Activated T-helper 1 cell treated with anti-CD3 and anti-CD28 coated beads, Interleukin-2, amount 50 U/mL, for 16 hours (primary cell): ENCODE data around the gene CETP.
"Not testable (repeated sequence)": the region's sequence is repeated elsewhere in the genome, so short reads cannot be mapped to it uniquely, and the experiment has no call there.

ENCODE experiments used
- DNase-seq, 2 donors: peaks; one replicate each; pipeline ENCODE4 v3.0.0-alpha.2; 2020; ENCODE audit warnings: low read depth in 1 of 2, low spot score in 1 of 2

The CETP gene

GRCh38 chr16:56956756-56957155 lies 5.0 kb upstream of the CETP start:
- DNase-seq: no peak

- no peak for DNase-seq
Measured at GRCh38 chr16:56960681-56961281, 969 bp upstream of the CETP start.

- DNase-seq: no peak
Measured at GRCh38 chr16:56961386-56961785, 364 bp upstream of the CETP start.

- DNase-seq: peak; percentile 88 to 98
Measured at GRCh38 chr16:56964243-56965148, 2.7 kb downstream of the CETP start.

- DNase-seq: no peak
Measured at GRCh38 chr16:56965149-56966092, 3.7 kb downstream of the CETP start.

- DNase-seq: no peak
Measured at GRCh38 chr16:56966093-56966475, 4.3 kb downstream of the CETP start.

GRCh38 chr16:56967733-56968132 lies 6.0 kb downstream of the CETP start:
- no peak for DNase-seq

GRCh38 chr16:56969769-56970168 lies 8.0 kb downstream of the CETP start:
- no peak for DNase-seq

- DNase-seq: no peak
Measured at GRCh38 chr16:56970934-56971767, 9.4 kb downstream of the CETP start.

GRCh38 chr16:56971768-56972043 lies 10.0 kb downstream of the CETP start:
- DNase-seq: no peak

GRCh38 chr16:56972403-56973293 lies 10.9 kb downstream of the CETP start:
- DNase-seq: no peak

GRCh38 chr16:56973294-56973689 lies 11.5 kb downstream of the CETP start:
- DNase-seq: no peak

GRCh38 chr16:56973899-56974298 lies 12.1 kb downstream of the CETP start:
- DNase-seq: not testable (repeated sequence)

- no peak for DNase-seq
Measured at GRCh38 chr16:56974549-56975300, 13.0 kb downstream of the CETP start.

GRCh38 chr16:56975714-56976113 lies 14.0 kb downstream of the CETP start:
- DNase-seq: no peak

GRCh38 chr16:56977216-56977615 lies 15.5 kb downstream of the CETP start:
- no peak for DNase-seq

GRCh38 chr16:56977823-56978430 lies 16.2 kb downstream of the CETP start:
- no peak for DNase-seq

GRCh38 chr16:56980201-56980535 lies 18.4 kb downstream of the CETP start:
- no peak for DNase-seq
